Neural cell (in vitro differentiated cells): ENCODE measurements around the gene CHPF. TPM values are rescaled to one million over a fixed set of nuclear protein-coding genes. Genes with fewer than 3 reads are reported as not detected.

Source experiments
- H2AFZ ChIP-seq: fragments of 200-600, 300-800 bp; sonication (generic), shearing (Covaris generic); 2 replicates; pipeline ENCODE4 v1.6.0; 2014; ENCODE audit warnings: low read depth, mild to moderate bottlenecking, antibody characterized with exemption, low read length, moderate library complexity
- H3F3A ChIP-seq: fragments of 200-600 bp; shearing (Covaris generic); 2 replicates; pipeline ENCODE4 v1.6.1; 2016; ENCODE audit warnings: mild to moderate bottlenecking, moderate library complexity, mixed read lengths, antibody characterized with exemption, low read length; ENCODE audit not compliant: insufficient read depth, poor library complexity, severe bottlenecking
- H3K27ac ChIP-seq: fragments of 200-600, 300-800 bp; sonication (generic), shearing (Covaris generic); 2 replicates; pipeline ENCODE4 v1.5.1; 2014; ENCODE audit warnings: mild to moderate bottlenecking, low read length, moderate library complexity
- H3K27me3 ChIP-seq: fragments of 300-800, 200-600 bp; sonication (generic), shearing (Covaris generic); 2 replicates; pipeline ENCODE4 v1.6.0; 2014; ENCODE audit warnings: mild to moderate bottlenecking, low read depth, low read length, moderate library complexity; ENCODE audit not compliant: insufficient read depth
- H3K36me3 ChIP-seq: fragments of 300-800, 200-600 bp; sonication (generic), shearing (Covaris generic); 2 replicates; pipeline ENCODE4 v1.5.1; 2014; ENCODE audit warnings: mild to moderate bottlenecking, antibody characterized with exemption, low read length, moderate library complexity; ENCODE audit not compliant: insufficient read depth
- H3K4me2 ChIP-seq: fragments of 300-800, 200-600 bp; sonication (generic), shearing (Covaris generic); 2 replicates; pipeline ENCODE4 v1.6.0; 2014; ENCODE audit warnings: mild to moderate bottlenecking, low read length
- H3K4me3 ChIP-seq: fragments of 300-800, 200-600 bp; sonication (generic), shearing (Covaris generic); 2 replicates; pipeline ENCODE4 v1.5.1; 2014; ENCODE audit warnings: mild to moderate bottlenecking, low read length, moderate library complexity
- H3K79me2 ChIP-seq: fragments of 200-600 bp; shearing (Covaris generic); replicated peaks from 2 replicates; pipeline ENCODE4 v1.6.0; 2014; ENCODE audit warnings: mild to moderate bottlenecking, low read length, moderate library complexity; ENCODE audit not compliant: insufficient read depth
- H3K9ac ChIP-seq: fragments of 300-800, 200-600 bp; sonication (generic), shearing (Covaris generic); 2 replicates; pipeline ENCODE4 v1.6.1; 2016; ENCODE audit warnings: mild to moderate bottlenecking, low read length, mixed read lengths
- H3K9me2 ChIP-seq: fragments of 200-600 bp; shearing (Covaris generic); 2 replicates; pipeline ENCODE4 v1.6.1; 2016; ENCODE audit warnings: mild to moderate bottlenecking, low read length, mixed read lengths; ENCODE audit not compliant: insufficient read depth
- H3K9me3 ChIP-seq: fragments of 200-600, 300-800 bp; sonication (generic), shearing (Covaris generic); 2 replicates; pipeline ENCODE4 v1.6.1; 2016; ENCODE audit warnings: mild to moderate bottlenecking, mixed run types, low read length, moderate library complexity, mixed read lengths
- H4K20me1 ChIP-seq: fragments of 200-600 bp; shearing (Covaris generic); 2 replicates; pipeline ENCODE4 v1.6.1; 2016; ENCODE audit warnings: mild to moderate bottlenecking, mixed run types; ENCODE audit not compliant: insufficient read depth
- EP300 ChIP-seq: fragments of 450-650 bp; conservative IDR thresholded peaks from 2 replicates; pipeline ENCODE4 v1.6.1; 2014; ENCODE audit warnings: antibody characterized with exemption, mild to moderate bottlenecking, moderate library complexity; ENCODE audit not compliant: poor library complexity, severe bottlenecking
- EZH2 ChIP-seq: fragments of 200-600, 300-800 bp; shearing (Covaris generic), sonication (generic); IDR thresholded peaks from 2 replicates; pipeline ENCODE4 v1.6.1; 2014; ENCODE audit warnings: antibody characterized with exemption, low read length, borderline replicate concordance, mild to moderate bottlenecking; ENCODE audit not compliant: insufficient read depth, poor library complexity, severe bottlenecking
- MXI1 ChIP-seq: fragments of 450-650 bp; conservative IDR thresholded peaks from 2 replicates; pipeline ENCODE4 v1.6.1; 2014; ENCODE audit warnings: antibody characterized with exemption, mild to moderate bottlenecking; ENCODE audit not compliant: poor library complexity, severe bottlenecking
- POLR2AphosphoS5 ChIP-seq: IDR thresholded peaks from 2 replicates; pipeline ENCODE4 v1.6.1; 2012
- RAD21 ChIP-seq: fragments of 450-650 bp; conservative IDR thresholded peaks from 2 replicates; pipeline ENCODE4 v1.6.1; 2014; ENCODE audit warnings: antibody characterized with exemption, mild to moderate bottlenecking, moderate library complexity
- SMC3 ChIP-seq: fragments of 450-650 bp; conservative IDR thresholded peaks from 2 replicates; pipeline ENCODE4 v1.6.1; 2014; ENCODE audit warnings: antibody characterized with exemption, mild to moderate bottlenecking, moderate library complexity; ENCODE audit not compliant: poor library complexity
- TAF1 ChIP-seq: IDR thresholded peaks from 2 replicates; pipeline ENCODE4 v1.6.1; 2012; ENCODE audit warnings: low read depth
- polyA plus RNA-seq: library from polyadenylated mRNA; depleted of rRNA; stranded (reverse); fragments of >200 nt; gene quantifications from 2 replicates; pipeline ENCODE4 v1.2.3, GENCODE V29; 2014
- TF ChIP-seq, protein P1 (sequence below): fragments of 450-650 bp; IDR thresholded peaks from 2 replicates; pipeline ENCODE4 v1.5.1; 2014; ENCODE audit warnings: antibody characterized with exemption, mild to moderate bottlenecking, moderate library complexity; ENCODE audit not compliant: poor library complexity, severe bottlenecking
- TF ChIP-seq, protein P2 (sequence below): IDR thresholded peaks from 2 replicates; pipeline ENCODE4 v1.6.1; 2012; ENCODE audit warnings: borderline replicate concordance

The CHPF gene
- polyA plus RNA-seq, 1 donor from 2014 or later = 28.6 TPM

- TF ChIP-seq, protein P1, sequence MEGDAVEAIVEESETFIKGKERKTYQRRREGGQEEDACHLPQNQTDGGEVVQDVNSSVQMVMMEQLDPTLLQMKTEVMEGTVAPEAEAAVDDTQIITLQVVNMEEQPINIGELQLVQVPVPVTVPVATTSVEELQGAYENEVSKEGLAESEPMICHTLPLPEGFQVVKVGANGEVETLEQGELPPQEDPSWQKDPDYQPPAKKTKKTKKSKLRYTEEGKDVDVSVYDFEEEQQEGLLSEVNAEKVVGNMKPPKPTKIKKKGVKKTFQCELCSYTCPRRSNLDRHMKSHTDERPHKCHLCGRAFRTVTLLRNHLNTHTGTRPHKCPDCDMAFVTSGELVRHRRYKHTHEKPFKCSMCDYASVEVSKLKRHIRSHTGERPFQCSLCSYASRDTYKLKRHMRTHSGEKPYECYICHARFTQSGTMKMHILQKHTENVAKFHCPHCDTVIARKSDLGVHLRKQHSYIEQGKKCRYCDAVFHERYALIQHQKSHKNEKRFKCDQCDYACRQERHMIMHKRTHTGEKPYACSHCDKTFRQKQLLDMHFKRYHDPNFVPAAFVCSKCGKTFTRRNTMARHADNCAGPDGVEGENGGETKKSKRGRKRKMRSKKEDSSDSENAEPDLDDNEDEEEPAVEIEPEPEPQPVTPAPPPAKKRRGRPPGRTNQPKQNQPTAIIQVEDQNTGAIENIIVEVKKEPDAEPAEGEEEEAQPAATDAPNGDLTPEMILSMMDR = no peak
- TF ChIP-seq RAD21 = no peak
- H3K79me2 ChIP-seq = no peaks in the 10 kb centered on the region
- H3K27ac ChIP-seq = no peak overlapping the region
- H3K9me3 ChIP-seq = no peaks in the 10 kb centered on the region
- peak overlapping the region; percentile 80 for H3K4me2 ChIP-seq
- no peaks in the 10 kb centered on the region for H3F3A ChIP-seq
- peak overlapping the region; percentile 71 for H3K9ac ChIP-seq
- H2AFZ ChIP-seq = peak overlapping the region; percentile 83
- H3K4me3 ChIP-seq = peak overlapping the region; percentile 73
- H3K36me3 ChIP-seq = no peaks in the 10 kb centered on the region
- peaks cover 47% of the 10 kb centered on the region for H3K27me3 ChIP-seq
- H3K9me2 ChIP-seq = no peaks in the 10 kb centered on the region
- no peaks in the 10 kb centered on the region for H4K20me1 ChIP-seq
Observed at GRCh38 chr2:219499058-219499307, 44.6 kb downstream of the CHPF start.

- H2AFZ ChIP-seq = peak within 1 kb of the TSS; percentile 83
- H3K27ac ChIP-seq = no peak within 1 kb of the TSS
- peak within 1 kb of the TSS; percentile 73 for H3K4me3 ChIP-seq
- H3K79me2 ChIP-seq = no peaks in the 10 kb centered on the region
- peak within 1 kb of the TSS; percentile 71 for H3K9ac ChIP-seq
- H3K9me3 ChIP-seq = no peaks in the 10 kb centered on the region
- no peak for TF ChIP-seq SMC3
- TF ChIP-seq POLR2AphosphoS5 = peak; percentile 92
- TF ChIP-seq RAD21 = no peak
- no peak for TF ChIP-seq EP300
- TF ChIP-seq EZH2 = peak; percentile 85
- TF ChIP-seq MXI1 = peak; percentile 51
- TF ChIP-seq TAF1 = peak; percentile 93
- TF ChIP-seq, protein P2, sequence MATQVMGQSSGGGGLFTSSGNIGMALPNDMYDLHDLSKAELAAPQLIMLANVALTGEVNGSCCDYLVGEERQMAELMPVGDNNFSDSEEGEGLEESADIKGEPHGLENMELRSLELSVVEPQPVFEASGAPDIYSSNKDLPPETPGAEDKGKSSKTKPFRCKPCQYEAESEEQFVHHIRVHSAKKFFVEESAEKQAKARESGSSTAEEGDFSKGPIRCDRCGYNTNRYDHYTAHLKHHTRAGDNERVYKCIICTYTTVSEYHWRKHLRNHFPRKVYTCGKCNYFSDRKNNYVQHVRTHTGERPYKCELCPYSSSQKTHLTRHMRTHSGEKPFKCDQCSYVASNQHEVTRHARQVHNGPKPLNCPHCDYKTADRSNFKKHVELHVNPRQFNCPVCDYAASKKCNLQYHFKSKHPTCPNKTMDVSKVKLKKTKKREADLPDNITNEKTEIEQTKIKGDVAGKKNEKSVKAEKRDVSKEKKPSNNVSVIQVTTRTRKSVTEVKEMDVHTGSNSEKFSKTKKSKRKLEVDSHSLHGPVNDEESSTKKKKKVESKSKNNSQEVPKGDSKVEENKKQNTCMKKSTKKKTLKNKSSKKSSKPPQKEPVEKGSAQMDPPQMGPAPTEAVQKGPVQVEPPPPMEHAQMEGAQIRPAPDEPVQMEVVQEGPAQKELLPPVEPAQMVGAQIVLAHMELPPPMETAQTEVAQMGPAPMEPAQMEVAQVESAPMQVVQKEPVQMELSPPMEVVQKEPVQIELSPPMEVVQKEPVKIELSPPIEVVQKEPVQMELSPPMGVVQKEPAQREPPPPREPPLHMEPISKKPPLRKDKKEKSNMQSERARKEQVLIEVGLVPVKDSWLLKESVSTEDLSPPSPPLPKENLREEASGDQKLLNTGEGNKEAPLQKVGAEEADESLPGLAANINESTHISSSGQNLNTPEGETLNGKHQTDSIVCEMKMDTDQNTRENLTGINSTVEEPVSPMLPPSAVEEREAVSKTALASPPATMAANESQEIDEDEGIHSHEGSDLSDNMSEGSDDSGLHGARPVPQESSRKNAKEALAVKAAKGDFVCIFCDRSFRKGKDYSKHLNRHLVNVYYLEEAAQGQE = peak; percentile 52
- TF ChIP-seq, protein P1 = no peak
- H3F3A ChIP-seq = no peaks in the 10 kb centered on the region
- H3K4me2 ChIP-seq = peak within 1 kb of the TSS; percentile 80
- peaks cover 52% of the 10 kb centered on the region for H3K27me3 ChIP-seq
- H3K36me3 ChIP-seq = no peaks in the 10 kb centered on the region
- H4K20me1 ChIP-seq = no peaks in the 10 kb centered on the region
- H3K9me2 ChIP-seq = no peaks in the 10 kb centered on the region
Observed at GRCh38 chr2:219498280-219499057, 45.1 kb downstream of the CHPF start, which contains the start of gene GMPPA. GMPPA (plus strand) TSS chr2:219498891; CDS start chr2:219499976, 1,085 bp downstream.
